Measurements from ENCODE around the gene WDFY2. TPM values are rescaled to one million over a fixed set of nuclear protein-coding genes. Genes with fewer than 3 reads are reported as not detected.

WDFY2 gene
- total RNA-seq, 6 experiments from 2014 or later = 11.4 to 15.7 (median 13.4) TPM

DNA sequence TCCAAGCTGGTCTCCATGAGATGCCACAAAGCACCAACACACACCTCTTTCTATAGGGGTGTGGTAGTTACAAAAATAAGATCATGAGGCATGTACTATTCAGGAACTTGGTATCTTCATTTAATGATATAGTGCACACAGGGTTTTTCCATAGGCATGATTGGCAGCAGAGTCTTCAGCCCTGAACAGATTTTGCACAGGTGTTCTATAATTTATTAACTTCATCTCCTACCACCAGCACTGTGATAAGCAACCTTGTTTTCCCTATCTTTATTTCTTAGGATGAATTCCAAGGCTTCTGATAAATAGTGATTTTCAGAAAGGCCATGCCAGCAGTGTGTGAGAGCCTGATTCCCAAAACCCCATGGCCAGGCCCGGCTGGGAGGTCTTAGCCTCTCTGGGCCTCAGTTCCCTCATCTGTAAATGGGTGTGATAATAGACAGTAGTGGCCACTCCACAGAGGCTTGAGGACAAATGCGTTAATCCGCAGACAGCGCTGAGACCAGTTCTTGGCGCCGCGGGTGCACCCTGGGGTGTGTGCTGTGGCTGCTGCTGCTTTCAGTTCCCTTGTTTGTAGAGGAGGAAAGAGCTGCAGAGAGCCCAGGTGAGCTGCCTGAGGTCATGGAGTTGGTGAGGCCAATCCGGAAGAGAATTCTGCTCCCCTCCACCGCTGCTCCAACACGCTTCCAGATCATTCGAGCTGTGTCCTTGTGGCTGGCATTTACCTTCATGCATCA is 186.6 kb downstream of the WDFY2 start:
- TF ChIP-seq CTCF (IDR thresholded peaks at IDR 0.05) = no peak
- Mint-ChIP-seq H3K4me1 (ENCODE audit: low read depth) (no peaks in the 10 kb centered on the region), H3K27me3 (ENCODE audit: insufficient read depth) (peaks cover 7% of the 10 kb centered on the region; the same call in 1 of the 2 replicates), H3K36me3 (ENCODE audit: low read depth) (peaks cover 8% of the 10 kb centered on the region; the same call in 1 of the 2 replicates), H3K27ac (no peak overlapping the region), H3K9me3 (no peaks in the 10 kb centered on the region), H3K4me3 (no peak overlapping the region)
- no peak for DNase-seq

DNA sequence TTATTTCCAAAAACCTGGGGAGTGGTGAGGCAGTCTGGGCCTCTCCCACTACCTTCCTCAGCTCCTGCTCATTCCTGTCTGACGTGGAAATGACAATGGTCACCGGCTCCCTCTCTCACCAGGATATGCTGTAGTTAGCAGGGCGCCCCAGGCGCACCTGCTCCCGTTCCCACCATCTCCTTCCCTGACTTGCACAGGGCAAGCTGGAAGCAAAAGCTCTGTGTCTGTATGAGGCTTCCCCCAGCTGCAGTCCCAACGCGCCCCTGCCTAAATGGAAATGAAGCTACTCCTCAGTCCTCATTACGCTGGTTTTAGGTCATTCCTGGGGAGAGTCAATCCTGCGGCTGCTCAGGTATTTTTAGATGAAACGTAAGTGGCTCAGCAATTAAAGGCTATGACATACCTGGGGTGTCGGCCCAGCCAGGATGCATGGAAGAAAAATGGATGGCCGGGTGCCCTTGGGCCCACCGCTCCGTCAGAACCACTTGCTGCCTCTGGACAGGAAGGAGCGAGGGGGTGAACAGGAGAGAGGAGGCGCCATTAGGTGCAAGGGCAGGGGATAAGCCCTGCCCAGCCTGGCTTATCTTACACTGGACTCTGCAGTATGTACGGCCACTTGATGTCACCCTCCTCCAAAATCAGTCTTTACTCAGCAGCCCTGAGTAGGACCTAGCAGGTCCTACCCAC is 187.3 kb downstream of the WDFY2 start:
- Mint-ChIP-seq H3K27me3 (ENCODE audit: insufficient read depth) (peaks cover 10% of the 10 kb centered on the region), H3K9me3 (no peaks in the 10 kb centered on the region), H3K4me3 (no peak overlapping the region), H3K36me3 (ENCODE audit: low read depth) (peaks cover 3% of the 10 kb centered on the region; the same call in 1 of the 2 replicates), H3K27ac (no peak overlapping the region), H3K4me1 (ENCODE audit: low read depth) (no peaks in the 10 kb centered on the region)
- no peak for TF ChIP-seq CTCF (IDR thresholded peaks at IDR 0.05)
- no peak for DNase-seq

GRCh38 chr13:51772105-51772455 is 187.8 kb downstream of the WDFY2 start:
- Mint-ChIP-seq H3K9me3 (no peaks in the 10 kb centered on the region), H3K27ac (no peak overlapping the region), H3K27me3 (ENCODE audit: insufficient read depth) (peaks cover 11% of the 10 kb centered on the region), H3K4me3 (no peak overlapping the region), H3K4me1 (ENCODE audit: low read depth) (no peaks in the 10 kb centered on the region), H3K36me3 (ENCODE audit: low read depth) (no peaks in the 10 kb centered on the region)
- no peak for DNase-seq
- TF ChIP-seq CTCF (IDR thresholded peaks at IDR 0.05) = no peak

- peaks cover 12% of the 10 kb centered on the region for H3K27me3 Mint-ChIP-seq (ENCODE audit: insufficient read depth)
- H3K27ac Mint-ChIP-seq = no peak overlapping the region
- DNase-seq = no peak
- H3K4me3 Mint-ChIP-seq = no peak overlapping the region
- no peak for TF ChIP-seq CTCF (IDR thresholded peaks at IDR 0.05)
- H3K9me3 Mint-ChIP-seq = no peaks in the 10 kb centered on the region
- H3K4me1 Mint-ChIP-seq (ENCODE audit: low read depth) = no peaks in the 10 kb centered on the region
- H3K36me3 Mint-ChIP-seq (ENCODE audit: low read depth) = no peaks in the 10 kb centered on the region
Observed at GRCh38 chr13:51772781-51773180, 188.5 kb downstream of the WDFY2 start.

- no peak overlapping the region for H3K4me3 Mint-ChIP-seq
- peaks cover 8% of the 10 kb centered on the region for H3K27me3 Mint-ChIP-seq (ENCODE audit: insufficient read depth)
- H3K9me3 Mint-ChIP-seq = no peaks in the 10 kb centered on the region
- DNase-seq = no peak
- H3K36me3 Mint-ChIP-seq (ENCODE audit: low read depth) = no peaks in the 10 kb centered on the region
- H3K27ac Mint-ChIP-seq = no peak overlapping the region
- TF ChIP-seq CTCF (IDR thresholded peaks at IDR 0.05) = no peak
- H3K4me1 Mint-ChIP-seq (ENCODE audit: low read depth) = no peaks in the 10 kb centered on the region
Observed at GRCh38 chr13:51773515-51773914, 189.3 kb downstream of the WDFY2 start.
